ENCODE data around the gene ZNF211.

The ZNF211 gene

GRCh38 chr19:57632987-57633831 is at the start of gene ZNF211:
ZNF211 (plus strand) TSS chr19:57633168; CDS start chr19:57633347, 179 bp downstream.
- peak; percentile 95 for DNase-seq (ENCODE audit: low read depth)

DNA sequence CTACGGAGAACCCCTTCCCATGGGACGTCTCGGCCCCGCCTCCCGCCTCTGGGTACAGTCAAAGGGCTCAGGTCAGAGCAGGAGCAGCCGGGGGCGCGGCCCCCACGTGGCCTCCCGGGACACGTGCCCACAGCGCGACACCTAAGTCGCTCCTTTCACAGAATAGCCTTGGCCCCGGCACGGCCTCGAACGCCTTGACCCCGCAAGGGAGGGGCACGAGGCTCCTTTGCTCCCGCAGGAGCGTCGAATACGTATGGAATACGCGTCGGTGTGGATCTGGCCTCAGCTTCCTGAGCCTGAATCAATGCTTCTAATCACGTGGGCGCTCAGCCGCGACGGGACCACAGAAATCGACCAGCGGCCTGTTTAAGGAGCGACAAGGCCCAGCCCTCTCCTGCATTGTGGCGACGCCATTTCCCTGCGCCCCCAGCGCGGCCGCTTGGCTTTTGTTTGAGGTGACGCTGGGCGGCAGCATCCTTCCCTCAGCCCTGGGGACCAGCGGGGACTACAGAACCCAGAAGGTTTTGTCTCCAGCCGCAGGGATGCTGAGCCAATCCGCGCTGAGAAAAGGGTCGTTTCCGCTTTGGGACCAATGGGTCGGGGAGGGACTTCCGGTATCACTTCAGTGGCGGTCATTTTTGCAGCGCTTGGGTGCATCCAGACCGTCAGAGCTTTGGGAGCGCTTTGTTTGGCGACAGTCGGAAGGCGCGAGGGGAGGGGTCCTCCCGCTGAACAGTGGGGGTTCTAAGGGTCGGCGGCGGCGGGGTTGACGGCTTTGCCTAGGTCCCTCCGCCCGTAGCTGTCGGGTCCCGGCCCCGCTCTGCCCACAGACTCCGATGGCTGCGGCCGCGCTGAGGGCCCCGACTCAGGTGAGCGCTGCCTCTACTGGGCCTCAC is 49.2 kb upstream of the ZNF211 start, which contains the start of gene ZIK1:
Gene ZIK1, plus strand, starts transcription at position 625 of the 896 bp plus-strand sequence. Its CDS starts 212 bp downstream, at position 837.
- DNase-seq (ENCODE audit: low read depth) = peak; percentile 91

DNA sequence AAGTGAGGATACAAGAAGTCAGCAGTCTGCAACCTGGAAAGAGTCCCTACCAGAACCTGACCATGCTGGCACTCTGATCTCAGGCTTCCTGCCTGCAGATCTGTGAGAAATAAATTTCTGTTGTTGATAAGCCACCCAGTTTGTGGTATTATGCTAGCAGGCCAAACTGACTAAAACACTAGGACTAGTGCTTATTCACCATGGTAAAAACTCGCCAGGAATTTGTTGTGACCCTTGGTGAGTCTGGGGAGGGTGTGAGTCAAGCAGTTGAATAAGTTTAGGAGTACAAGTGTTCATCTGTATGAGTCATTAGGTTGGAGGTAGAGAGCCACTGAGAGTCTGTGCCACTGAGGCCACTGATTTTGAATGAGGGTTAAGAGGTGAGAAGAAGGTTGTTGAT is 45.4 kb upstream of the ZNF211 start:
- peak; percentile 84 for DNase-seq (ENCODE audit: low read depth)

- no peak for DNase-seq (ENCODE audit: low read depth)
Observed at GRCh38 chr19:57599377-57599760, 33.6 kb upstream of the ZNF211 start.

GRCh38 chr19:57599761-57600383 is 33.1 kb upstream of the ZNF211 start, which contains the start of gene ZNF530:
ZNF530 (plus strand) TSS chr19:57599885; CDS start chr19:57604346, 4,461 bp downstream.
- peak; percentile 88 for DNase-seq (ENCODE audit: low read depth)

- no peak for DNase-seq (ENCODE audit: low read depth)
Observed at GRCh38 chr19:57606931-57607330, 26.0 kb upstream of the ZNF211 start.

GRCh38 chr19:57611113-57611512 is 21.9 kb upstream of the ZNF211 start:
- no peak for DNase-seq (ENCODE audit: low read depth)

DNA sequence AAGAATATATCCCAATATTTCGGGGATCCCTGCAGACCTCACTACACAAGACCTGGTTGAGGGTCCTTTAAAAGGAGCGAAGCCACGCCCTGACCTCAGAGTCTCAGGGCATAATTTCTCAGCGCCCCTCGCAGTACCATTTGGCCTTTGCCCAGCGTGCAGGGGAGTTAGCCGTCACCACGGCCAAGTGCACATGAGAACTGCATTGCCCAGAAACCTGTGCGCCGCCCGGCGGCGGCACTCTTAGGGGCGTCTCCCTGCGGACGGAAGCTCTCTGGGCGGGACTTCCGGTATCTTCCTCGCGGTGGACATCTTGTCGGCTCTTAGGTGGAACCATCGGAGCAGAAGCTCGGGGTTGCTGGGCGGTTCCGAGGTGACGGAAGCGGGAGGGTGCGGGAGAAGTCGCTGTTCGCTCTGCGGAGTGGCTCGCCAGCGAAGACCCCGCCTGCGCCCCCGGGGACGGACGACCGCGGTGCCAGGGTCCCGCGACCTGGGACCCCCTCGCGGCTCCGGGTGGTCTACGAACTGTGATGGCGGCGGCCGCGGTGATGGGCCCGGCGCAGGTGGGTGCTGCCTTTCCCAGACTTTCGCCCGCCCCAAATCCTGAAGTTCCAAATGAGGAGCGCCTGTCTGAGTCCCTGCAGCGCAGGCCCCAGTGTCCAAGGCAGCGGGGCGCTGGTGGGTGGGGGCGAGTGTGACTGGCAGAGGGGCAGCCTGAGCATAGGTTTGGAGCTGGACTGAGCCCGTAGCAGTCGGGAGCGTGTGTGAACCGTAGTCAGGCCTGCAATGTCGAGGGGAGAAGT is 18.8 kb upstream of the ZNF211 start, which contains the start of gene ZNF134:
Gene ZNF134, plus strand, starts transcription at position 302 of the 803 bp plus-strand sequence. CDS start 5,227 bp downstream, outside the sequence.
- peak; percentile 92 for DNase-seq (ENCODE audit: low read depth)

- no peak for DNase-seq (ENCODE audit: low read depth)
Observed at GRCh38 chr19:57615346-57615745, 17.6 kb upstream of the ZNF211 start.

DNA sequence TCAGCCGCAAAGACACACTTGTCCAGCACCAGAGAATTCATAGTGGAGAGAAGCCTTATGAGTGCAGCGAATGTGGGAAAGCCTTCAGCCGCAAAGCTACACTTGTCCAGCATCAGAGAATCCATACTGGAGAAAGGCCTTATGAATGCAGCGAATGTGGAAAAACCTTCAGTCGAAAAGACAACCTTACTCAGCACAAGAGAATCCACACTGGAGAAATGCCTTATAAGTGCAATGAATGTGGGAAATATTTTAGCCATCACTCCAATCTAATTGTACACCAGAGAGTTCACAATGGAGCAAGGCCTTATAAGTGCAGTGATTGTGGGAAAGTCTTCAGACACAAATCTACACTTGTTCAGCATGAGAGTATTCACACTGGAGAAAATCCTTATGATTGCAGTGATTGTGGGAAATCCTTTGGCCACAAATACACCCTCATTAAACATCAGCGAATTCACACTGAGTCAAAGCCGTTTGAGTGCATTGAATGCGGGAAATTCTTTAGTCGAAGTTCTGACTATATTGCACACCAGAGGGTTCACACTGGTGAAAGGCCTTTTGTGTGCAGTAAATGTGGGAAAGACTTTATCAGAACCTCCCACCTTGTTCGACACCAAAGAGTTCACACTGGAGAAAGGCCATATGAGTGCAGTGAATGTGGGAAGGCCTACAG is 12.2 kb upstream of the ZNF211 start:
- DNase-seq (ENCODE audit: low read depth) = peak; percentile 24

DNA sequence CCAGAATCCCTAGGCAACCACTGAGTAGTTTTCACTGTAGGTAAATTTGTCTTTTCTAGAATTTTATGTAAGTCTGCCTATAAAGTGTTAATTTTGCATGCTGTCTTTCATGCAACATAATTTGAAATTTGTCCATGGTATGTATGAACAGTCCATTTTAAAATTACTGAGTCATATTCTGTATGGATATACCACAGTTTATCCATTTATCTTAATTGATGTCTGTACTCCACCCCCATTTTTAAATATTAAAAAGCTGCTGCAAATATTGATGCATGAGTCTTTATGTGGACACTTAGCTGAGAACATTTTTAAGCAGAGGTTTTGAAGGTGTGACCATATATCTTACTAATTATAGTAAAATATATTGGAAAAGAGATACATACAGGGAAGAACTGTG is 9.9 kb upstream of the ZNF211 start:
- DNase-seq (ENCODE audit: low read depth) = no peak

GRCh38 chr19:57633832-57634131 is 814 bp downstream of the ZNF211 start:
- DNase-seq (ENCODE audit: low read depth) = no peak

DNA sequence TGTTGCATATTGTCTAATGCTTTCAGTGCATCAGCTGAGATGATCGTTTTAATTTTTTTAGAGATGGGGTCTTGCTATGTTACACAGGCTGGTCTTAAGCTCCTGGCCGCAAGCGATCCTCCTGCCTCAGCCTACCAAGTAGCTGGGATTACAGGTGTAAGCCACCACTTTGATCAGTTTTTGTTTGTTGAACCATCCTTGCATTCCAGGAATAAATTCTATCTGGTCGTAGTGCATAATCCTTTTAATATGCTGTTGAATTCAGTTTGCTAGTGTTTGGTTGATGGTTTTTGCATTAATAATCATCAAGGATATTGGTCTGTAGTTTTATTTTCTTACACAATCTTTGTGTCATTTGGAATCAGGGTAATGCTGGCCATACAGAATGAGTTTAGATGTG is 4.4 kb downstream of the ZNF211 start:
- DNase-seq (ENCODE audit: low read depth) = no peak

GRCh38 chr19:57641715-57642234 is 8.8 kb downstream of the ZNF211 start:
- DNase-seq (ENCODE audit: low read depth) = no peak

- DNase-seq (ENCODE audit: low read depth) = no peak
Observed at GRCh38 chr19:57642396-57643046, 9.6 kb downstream of the ZNF211 start.

DNA sequence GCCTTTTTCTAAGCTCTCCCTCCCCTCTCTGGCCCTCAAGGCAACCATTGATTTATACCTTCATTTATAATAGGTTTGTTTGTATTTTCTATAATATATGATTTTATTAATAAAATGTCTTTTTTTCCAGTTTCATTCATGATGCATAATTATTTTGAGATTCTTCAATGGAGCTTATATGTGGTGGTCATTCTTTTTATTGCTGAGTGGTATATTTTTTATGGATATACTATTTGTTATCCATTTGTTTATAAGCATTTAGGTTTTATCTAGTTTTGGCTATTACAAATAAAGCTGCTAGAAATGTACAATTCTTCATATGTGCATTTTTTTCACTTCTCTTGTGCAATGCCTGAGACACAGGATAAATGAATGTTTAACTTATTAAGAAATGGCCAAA is 10.8 kb downstream of the ZNF211 start:
- DNase-seq (ENCODE audit: low read depth) = no peak

DNA sequence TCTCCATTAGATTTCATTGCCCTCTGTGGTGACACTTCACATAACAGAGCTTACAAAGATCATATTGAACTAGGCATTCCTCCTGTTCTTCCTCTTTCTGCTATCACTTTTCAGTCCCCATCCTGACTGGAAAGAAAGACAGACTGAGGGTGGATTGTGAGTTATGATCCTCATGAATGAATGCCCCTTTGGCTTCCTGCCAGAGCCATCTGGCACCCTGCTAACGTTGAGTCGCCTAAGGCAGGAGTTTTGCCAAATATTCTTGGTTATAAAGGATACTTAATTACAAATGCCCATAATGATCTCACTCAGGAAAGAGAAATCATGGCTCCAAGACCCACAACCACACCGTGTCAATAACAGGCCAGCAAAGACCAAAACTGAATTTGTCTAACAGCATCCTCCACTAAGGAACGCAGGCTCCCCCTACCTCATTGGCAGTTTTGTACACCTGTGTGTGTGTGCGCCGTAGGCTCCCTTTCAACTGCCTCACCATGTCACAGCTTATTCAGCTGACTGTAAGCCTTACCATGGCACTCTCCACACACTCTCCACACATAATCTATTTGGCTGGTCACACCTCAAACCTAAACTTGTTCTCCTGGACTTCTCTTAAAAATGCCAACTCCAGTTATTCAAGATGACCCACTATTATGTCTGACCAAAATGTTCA is 15.5 kb downstream of the ZNF211 start:
- no peak for DNase-seq (ENCODE audit: low read depth)

DNA sequence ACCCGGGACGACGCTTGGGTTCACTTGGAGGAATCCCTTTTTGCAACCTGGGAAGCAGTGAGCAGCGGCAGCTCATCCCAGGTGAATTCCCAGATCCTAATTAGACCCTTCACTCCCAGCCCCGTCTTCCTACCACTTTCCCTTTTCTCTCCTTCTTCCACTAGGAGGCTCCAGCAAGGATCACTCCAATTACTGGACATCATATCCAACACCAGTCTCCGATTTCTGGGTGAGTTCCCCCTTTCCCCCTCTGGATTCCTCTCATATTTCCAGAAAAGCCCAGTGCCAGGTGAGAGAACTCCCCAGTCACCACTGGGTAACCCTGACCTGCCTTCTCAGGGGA is 18.7 kb downstream of the ZNF211 start:
- no peak for DNase-seq (ENCODE audit: low read depth)

- DNase-seq (ENCODE audit: low read depth) = no peak
Observed at GRCh38 chr19:57653689-57654088, 20.7 kb downstream of the ZNF211 start.

GRCh38 chr19:57655443-57655842 is 22.5 kb downstream of the ZNF211 start:
- no peak for DNase-seq (ENCODE audit: low read depth)
